KMS-11 (cell line): ENCODE results near the gene NTM.

ENCODE experiments used
- H2AFZ ChIP-seq: fragments of 200-600 bp; sonication (generic); 2 replicates; pipeline ENCODE4 v1.6.1; 2016; ENCODE audit warnings: antibody characterized with exemption, mixed run types, low read depth
- H3K27ac ChIP-seq: fragments of 200-600 bp; sonication (generic); 2 replicates; pipeline ENCODE4 v1.6.1; 2016; ENCODE audit warnings: mild to moderate bottlenecking, mixed run types
- H3K27me3 ChIP-seq: fragments of 200-600 bp; sonication (generic); 2 replicates; pipeline ENCODE4 v1.6.1; 2017; ENCODE audit warnings: mild to moderate bottlenecking, low read depth, mixed run types, moderate library complexity; ENCODE audit not compliant: insufficient read depth
- H3K36me3 ChIP-seq: fragments of 200-600 bp; sonication (generic); 2 replicates; pipeline ENCODE4 v1.6.1; 2017; ENCODE audit warnings: mild to moderate bottlenecking, mixed run types; ENCODE audit not compliant: insufficient read depth
- H3K4me1 ChIP-seq: fragments of 200-600 bp; sonication (generic); 2 replicates; pipeline ENCODE4 v1.6.1; 2016; ENCODE audit warnings: mild to moderate bottlenecking, low read depth, mixed run types; ENCODE audit not compliant: poor library complexity, severe bottlenecking
- H3K4me2 ChIP-seq: fragments of 200-600 bp; sonication (generic); 2 replicates; pipeline ENCODE4 v1.7.0; 2016; ENCODE audit warnings: mild to moderate bottlenecking, mixed run types
- H3K4me3 ChIP-seq: fragments of 200-600 bp; sonication (generic); IDR thresholded peaks from 2 replicates; pipeline ENCODE4 v1.6.1; 2017; ENCODE audit warnings: low read depth, low read length, mixed read lengths; ENCODE audit not compliant: insufficient read depth
- H3K79me2 ChIP-seq: fragments of 200-600 bp; sonication (generic); 2 replicates; pipeline ENCODE4 v1.6.1; 2016; ENCODE audit warnings: low read depth, mixed run types; ENCODE audit not compliant: insufficient read depth
- H3K9ac ChIP-seq: fragments of 200-600 bp; sonication (generic); 2 replicates; pipeline ENCODE4 v1.6.1; 2016; ENCODE audit warnings: mild to moderate bottlenecking, mixed run types
- H4K20me1 ChIP-seq: fragments of 200-600 bp; sonication (generic); 2 replicates; pipeline ENCODE4 v1.6.1; 2016; ENCODE audit warnings: mild to moderate bottlenecking, mixed run types; ENCODE audit not compliant: insufficient read depth
- CTCF ChIP-seq: fragments of 200-600 bp; sonication (generic); conservative IDR thresholded peaks from 2 replicates; pipeline ENCODE4 v1.6.1; 2017; ENCODE audit warnings: low read depth, mild to moderate bottlenecking, antibody characterized with exemption, low read length, moderate library complexity, mixed read lengths

The NTM gene

GRCh38 chr11:131402040-131402439 lies 31.6 kb downstream of the NTM start:
- H3K27me3 ChIP-seq: no peaks in the 10 kb centered on the region
- no peaks in the 10 kb centered on the region for H3K79me2 ChIP-seq
- no peaks in the 10 kb centered on the region for H4K20me1 ChIP-seq
- H3K36me3 ChIP-seq: no peaks in the 10 kb centered on the region
- no peak for TF ChIP-seq CTCF
- H3K27ac ChIP-seq: no peak overlapping the region
- H3K4me3 ChIP-seq: no peak overlapping the region
- H2AFZ ChIP-seq: no peak overlapping the region
- no peak overlapping the region for H3K4me2 ChIP-seq
- no peaks in the 10 kb centered on the region for H3K4me1 ChIP-seq
- H3K9ac ChIP-seq: no peak overlapping the region

- Histone ChIP-seq H3K4me1 (no peaks in the 10 kb centered on the region), H3K27ac (no peak overlapping the region), H4K20me1 (no peaks in the 10 kb centered on the region), H3K79me2 (no peaks in the 10 kb centered on the region), H3K4me2 (no peak overlapping the region), H3K4me3 (no peak overlapping the region), H3K27me3 (no peaks in the 10 kb centered on the region), H3K36me3 (no peaks in the 10 kb centered on the region), H3K9ac (no peak overlapping the region), H2AFZ (no peak overlapping the region)
- no peak for TF ChIP-seq CTCF
Measured at GRCh38 chr11:131404010-131404409, 33.6 kb downstream of the NTM start.

- no peak overlapping the region for H3K9ac ChIP-seq
- no peaks in the 10 kb centered on the region for H3K27me3 ChIP-seq
- TF ChIP-seq CTCF: no peak
Measured at GRCh38 chr11:131408025-131408640, 37.7 kb downstream of the NTM start.

GRCh38 chr11:131409345-131409744 lies 38.9 kb downstream of the NTM start:
- H3K4me3 ChIP-seq: no peak overlapping the region
- H3K79me2 ChIP-seq: no peaks in the 10 kb centered on the region
- no peaks in the 10 kb centered on the region for H3K27me3 ChIP-seq
- H3K27ac ChIP-seq: no peak overlapping the region
- H3K9ac ChIP-seq: no peak overlapping the region
- H3K36me3 ChIP-seq: no peaks in the 10 kb centered on the region
- TF ChIP-seq CTCF: no peak
- H3K4me2 ChIP-seq: no peak overlapping the region
- no peaks in the 10 kb centered on the region for H4K20me1 ChIP-seq
- no peaks in the 10 kb centered on the region for H3K4me1 ChIP-seq
- H2AFZ ChIP-seq: no peak overlapping the region

More at GRCh38 chr11:131408025-131408640, 37.7 kb downstream of the NTM start:
- Histone ChIP-seq H2AFZ (no peak overlapping the region), H3K4me1 (no peaks in the 10 kb centered on the region), H3K36me3 (no peaks in the 10 kb centered on the region), H3K79me2 (no peaks in the 10 kb centered on the region), H3K4me2 (no peak overlapping the region), H3K27ac (no peak overlapping the region), H4K20me1 (no peaks in the 10 kb centered on the region), H3K4me3 (no peak overlapping the region)
